NCI-H1105 treated with DMSO at 0.1 percent for 48 hours (cell line): Measurements from ENCODE around the gene VWA3B.
"Not testable (repeated sequence)": the region's sequence is repeated elsewhere in the genome, so short reads cannot be mapped to it uniquely, and the experiment has no call there.

Source experiments
- DNase-seq: peaks from one replicate; lab custom pipeline; 2025; lab: John Stamatoyannopoulos, UW

Gene VWA3B

GRCh38 chr2:98298683-98299164 is 211.8 kb downstream of the VWA3B start:
- DNase-seq = no peak

GRCh38 chr2:98299211-98299905 is 212.4 kb downstream of the VWA3B start:
- DNase-seq = no peak

- no peak for DNase-seq
Measured at GRCh38 chr2:98300141-98300874, 213.3 kb downstream of the VWA3B start.

GRCh38 chr2:98301469-98301868 is 214.5 kb downstream of the VWA3B start:
- DNase-seq = no peak

DNA sequence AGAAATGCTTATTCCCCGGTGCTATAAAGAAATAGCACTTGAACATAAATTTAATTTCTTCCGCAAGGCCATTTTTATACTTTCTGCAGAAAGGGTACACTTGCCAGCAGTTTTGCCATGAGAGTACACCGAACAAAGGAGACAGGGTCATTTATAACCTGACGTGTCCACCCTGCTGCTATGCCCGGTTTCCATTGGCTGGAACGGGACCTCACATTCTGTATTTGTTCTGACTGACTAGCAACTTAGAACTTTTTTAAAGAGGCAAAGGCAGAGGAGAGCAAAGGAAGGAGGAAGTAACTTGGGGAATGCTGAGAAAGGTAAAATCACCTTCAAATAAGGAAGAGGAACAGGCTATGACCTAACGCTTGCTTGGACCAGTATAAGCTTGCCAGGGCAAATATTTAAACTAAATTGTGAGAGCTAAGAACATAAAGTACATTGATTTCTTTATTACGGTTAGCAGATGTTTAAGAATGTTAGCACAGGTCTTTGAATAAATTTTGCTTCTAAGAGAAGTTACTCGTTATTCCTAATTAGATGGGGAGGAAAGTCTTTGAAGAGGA is 220.2 kb downstream of the VWA3B start:
- not testable (repeated sequence) for DNase-seq

GRCh38 chr2:98308068-98308467 is 221.1 kb downstream of the VWA3B start:
- DNase-seq = no peak

DNA sequence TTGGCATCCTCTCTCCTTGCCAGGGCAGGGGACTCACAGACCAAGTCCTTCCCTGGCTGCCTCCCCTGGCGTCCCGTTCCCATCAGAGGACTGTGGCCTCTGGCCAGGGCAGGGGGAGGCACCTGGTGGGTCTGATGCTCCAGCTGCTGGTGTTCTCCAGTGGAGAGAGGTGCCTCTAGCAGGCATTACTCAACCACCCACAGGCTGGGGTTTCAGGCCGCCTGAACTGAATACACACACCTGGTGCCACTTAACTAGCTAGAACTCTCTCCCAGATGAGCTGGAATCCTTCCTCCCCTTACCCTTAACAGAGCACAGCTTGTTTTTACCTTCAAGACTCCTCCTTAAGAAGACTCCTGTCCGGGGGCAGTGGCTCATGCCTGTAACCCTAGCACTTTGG is 221.6 kb downstream of the VWA3B start:
- no peak for DNase-seq

DNA sequence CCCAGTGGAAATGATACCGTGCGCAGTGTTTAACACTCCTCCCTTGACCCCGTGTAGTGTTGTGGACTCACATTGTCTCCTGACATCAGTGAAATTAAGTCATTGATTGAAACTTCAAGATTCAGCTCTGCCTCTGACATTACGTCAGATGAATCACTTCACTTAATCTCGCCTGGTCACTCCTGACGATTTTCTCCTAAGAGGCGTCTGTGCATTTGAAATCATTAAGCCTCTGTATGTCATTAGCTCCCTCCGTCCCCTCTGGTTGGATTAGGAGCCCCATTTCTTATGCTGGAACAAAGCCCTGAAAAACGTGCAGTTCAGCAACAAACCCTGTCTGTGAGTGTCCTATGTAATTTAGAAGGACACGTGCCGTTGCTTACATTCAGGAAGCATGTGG is 222.6 kb downstream of the VWA3B start:
- no peak for DNase-seq

GRCh38 chr2:98310010-98310409 is 223.0 kb downstream of the VWA3B start:
- DNase-seq = no peak

- no peak for DNase-seq
Measured at GRCh38 chr2:98311090-98311489, 224.1 kb downstream of the VWA3B start.

DNA sequence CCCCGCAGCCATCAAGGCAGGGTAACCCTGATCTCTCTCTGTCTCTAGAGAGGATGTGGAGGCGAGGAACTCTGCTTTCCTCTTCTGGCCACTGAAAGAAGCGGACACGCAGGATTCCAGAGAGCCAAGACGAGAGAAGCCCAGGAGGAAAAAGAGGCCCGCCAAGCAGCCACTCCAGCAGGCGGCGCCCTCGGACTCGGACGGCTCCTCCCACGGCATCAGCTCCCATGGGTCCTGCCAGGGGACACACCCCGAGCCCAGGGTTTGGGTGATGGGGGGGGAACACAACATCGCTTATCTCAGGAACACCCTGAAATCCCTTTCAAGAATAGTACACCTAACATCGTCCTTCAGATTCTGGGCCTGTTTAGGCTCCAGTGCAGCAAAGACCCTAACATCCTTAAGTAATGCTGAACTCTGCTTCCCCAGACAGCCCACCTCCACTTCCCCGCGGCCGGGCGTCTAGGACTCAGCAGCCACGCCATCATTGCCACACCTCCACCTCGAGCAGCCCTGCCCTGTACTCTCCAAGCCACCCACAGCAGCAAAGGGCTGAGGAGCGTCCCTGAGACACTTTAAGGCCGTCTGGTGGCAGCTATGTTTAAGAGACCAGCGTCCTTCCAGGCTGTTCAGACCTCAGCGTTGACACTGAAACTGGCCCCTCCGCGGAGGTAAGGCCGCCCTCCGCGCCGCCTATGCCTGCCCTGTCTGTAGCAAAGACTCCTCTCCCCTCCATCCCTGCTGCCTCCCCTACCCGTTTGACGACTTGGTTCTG is 225.0 kb downstream of the VWA3B start:
- DNase-seq = no peak

GRCh38 chr2:98313492-98314250 is 226.7 kb downstream of the VWA3B start:
- no peak for DNase-seq

- DNase-seq = no peak
Measured at GRCh38 chr2:98314251-98314650, 227.3 kb downstream of the VWA3B start.

- DNase-seq = no peak
Measured at GRCh38 chr2:98315957-98316356, 229.0 kb downstream of the VWA3B start.

DNA sequence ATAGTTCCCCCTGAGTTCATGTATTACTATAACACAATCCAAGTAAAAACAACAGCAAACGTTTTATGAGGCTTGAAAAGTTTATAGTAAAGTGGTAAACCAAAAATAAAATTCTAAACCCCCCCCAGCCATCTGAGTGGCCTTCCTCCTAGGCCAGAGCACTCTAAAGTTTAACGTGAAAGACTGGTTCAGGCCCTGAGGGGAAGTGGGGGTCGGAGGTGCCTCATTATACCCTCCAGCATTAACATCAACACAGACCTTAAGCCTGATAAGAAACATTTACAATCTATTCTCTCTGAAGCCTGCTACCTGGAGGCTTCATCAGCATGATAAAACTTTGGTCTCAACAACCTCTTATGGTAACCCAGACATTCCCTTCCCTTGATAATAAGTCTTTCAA is 230.2 kb downstream of the VWA3B start:
- no peak for DNase-seq

DNA sequence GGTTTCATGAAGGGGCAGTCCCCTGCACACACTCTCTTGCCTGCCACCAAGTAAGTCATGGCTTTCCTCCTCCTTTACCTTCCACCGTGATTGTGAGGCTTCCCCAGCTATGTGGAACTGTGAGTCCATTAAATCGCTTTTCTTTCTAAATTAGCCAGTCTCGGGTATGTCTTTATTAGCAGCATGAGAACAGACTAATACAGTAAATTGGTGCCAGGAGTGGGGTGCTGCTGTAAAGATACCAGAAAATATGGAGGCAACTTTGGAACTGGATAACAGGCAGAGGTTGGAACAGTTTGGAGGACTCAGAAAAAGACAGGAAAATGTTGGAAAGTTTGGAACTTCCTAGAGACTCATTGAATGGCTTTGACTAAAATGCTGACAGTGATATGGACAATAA is 233.2 kb downstream of the VWA3B start:
- DNase-seq = not testable (repeated sequence)

- DNase-seq = no peak
Measured at GRCh38 chr2:98324181-98324580, 237.2 kb downstream of the VWA3B start.

GRCh38 chr2:98327776-98328175 is 240.8 kb downstream of the VWA3B start:
- no peak for DNase-seq

DNA sequence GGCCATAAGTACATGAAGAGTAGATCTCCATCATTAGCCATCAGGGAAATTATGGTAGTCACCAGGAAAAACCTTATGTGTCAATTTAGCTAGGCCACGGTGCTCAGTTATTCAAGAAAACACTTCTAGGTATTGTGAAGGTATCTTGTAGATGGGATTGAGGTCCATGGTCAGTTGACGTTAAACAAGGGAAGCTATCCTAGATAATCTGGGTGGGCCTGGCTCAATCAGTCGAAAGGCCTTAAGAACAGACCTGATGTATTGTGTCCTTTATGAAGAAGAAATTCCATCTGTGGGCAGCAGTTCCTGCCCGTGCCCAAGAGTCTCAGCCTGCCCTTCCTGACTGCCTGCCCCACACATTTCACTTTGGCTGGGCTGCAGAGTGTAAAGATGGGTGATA is 242.6 kb downstream of the VWA3B start:
- DNase-seq = no peak

GRCh38 chr2:98332989-98333388 is 246.0 kb downstream of the VWA3B start:
- no peak for DNase-seq

DNA sequence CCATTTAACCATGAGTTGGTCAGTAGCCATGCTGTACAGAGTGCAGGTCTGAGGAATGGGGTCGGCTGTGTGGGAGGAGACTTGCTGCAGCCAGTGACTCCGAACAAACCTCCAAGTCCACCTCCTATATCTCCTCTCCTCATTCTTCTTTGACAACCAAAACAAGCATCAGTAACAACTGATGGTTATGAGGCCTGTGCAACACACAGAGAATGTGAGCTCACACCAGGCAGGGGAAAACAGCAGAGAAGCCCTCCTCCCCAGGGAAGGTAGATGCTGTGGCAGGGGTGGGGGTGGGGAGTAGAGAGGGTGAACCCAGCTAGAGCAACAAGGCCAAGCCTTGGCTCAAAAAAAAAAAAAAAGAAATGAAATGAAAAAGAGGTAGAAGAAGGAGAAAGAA is 247.0 kb downstream of the VWA3B start:
- DNase-seq = no peak
